ENCODE measurements around the gene CCR5AS.

Gene CCR5AS

GRCh38 chr3:46370839-46371518, 35.9 kb downstream of the CCR5AS start, which contains the start of gene CCR5:
TSS of gene CCR5 (plus strand) at chr3:46370946. CDS start at chr3:46372903, 1,957 bp downstream.
- H3K9me3 Mint-ChIP-seq (ENCODE audit: unreplicated experiment): no peaks in the 10 kb centered on the region
- no peak within 1 kb of the TSS for H3K4me3 Mint-ChIP-seq (ENCODE audit: unreplicated experiment)
- no peak for DNase-seq (ENCODE audit: extremely low spot score, unreplicated experiment)
- no peaks in the 10 kb centered on the region for H3K36me3 Mint-ChIP-seq (ENCODE audit: unreplicated experiment)
- no peak within 1 kb of the TSS for H3K27ac Mint-ChIP-seq (ENCODE audit: unreplicated experiment)
- no peaks in the 10 kb centered on the region for H3K4me1 Mint-ChIP-seq (ENCODE audit: unreplicated experiment)
- peaks cover 72% of the 10 kb centered on the region for H3K27me3 Mint-ChIP-seq (ENCODE audit: unreplicated experiment)
- TF ChIP-seq CTCF (IDR thresholded peaks at IDR 0.05): no peak

GRCh38 chr3:46369675-46370132, 37.2 kb downstream of the CCR5AS start:
- Mint-ChIP-seq H3K9me3 (ENCODE audit: unreplicated experiment) (no peaks in the 10 kb centered on the region), H3K27me3 (ENCODE audit: unreplicated experiment) (peaks cover 70% of the 10 kb centered on the region), H3K4me3 (ENCODE audit: unreplicated experiment) (no peak overlapping the region), H3K27ac (ENCODE audit: unreplicated experiment) (no peak overlapping the region), H3K36me3 (ENCODE audit: unreplicated experiment) (no peaks in the 10 kb centered on the region), H3K4me1 (ENCODE audit: unreplicated experiment) (no peaks in the 10 kb centered on the region)
- DNase-seq (ENCODE audit: extremely low spot score, unreplicated experiment): peak; percentile 13
- TF ChIP-seq CTCF (IDR thresholded peaks at IDR 0.05): no peak

GRCh38 chr3:46369151-46369550, 37.7 kb downstream of the CCR5AS start:
- Mint-ChIP-seq H3K9me3 (ENCODE audit: unreplicated experiment) (no peaks in the 10 kb centered on the region), H3K36me3 (ENCODE audit: unreplicated experiment) (no peaks in the 10 kb centered on the region), H3K27me3 (ENCODE audit: unreplicated experiment) (peaks cover 67% of the 10 kb centered on the region), H3K4me1 (ENCODE audit: unreplicated experiment) (no peaks in the 10 kb centered on the region), H3K4me3 (ENCODE audit: unreplicated experiment) (no peak overlapping the region), H3K27ac (ENCODE audit: unreplicated experiment) (no peak overlapping the region)
- DNase-seq (ENCODE audit: extremely low spot score, unreplicated experiment): peak; percentile 25
- no peak for TF ChIP-seq CTCF (IDR thresholded peaks at IDR 0.05)

- Mint-ChIP-seq H3K4me3 (ENCODE audit: unreplicated experiment) (no peak overlapping the region), H3K27me3 (ENCODE audit: unreplicated experiment) (peaks cover 67% of the 10 kb centered on the region), H3K9me3 (ENCODE audit: unreplicated experiment) (no peaks in the 10 kb centered on the region), H3K36me3 (ENCODE audit: unreplicated experiment) (no peaks in the 10 kb centered on the region), H3K27ac (ENCODE audit: unreplicated experiment) (no peak overlapping the region), H3K4me1 (ENCODE audit: unreplicated experiment) (no peaks in the 10 kb centered on the region)
- peak; percentile 6 for TF ChIP-seq CTCF (IDR thresholded peaks at IDR 0.05)
- peak; percentile 65 for DNase-seq (ENCODE audit: extremely low spot score, unreplicated experiment)
Observed at GRCh38 chr3:46368569-46368968, 38.3 kb downstream of the CCR5AS start.

GRCh38 chr3:46367811-46368210, 39.1 kb downstream of the CCR5AS start:
- H3K36me3 Mint-ChIP-seq (ENCODE audit: unreplicated experiment): no peaks in the 10 kb centered on the region
- H3K4me1 Mint-ChIP-seq (ENCODE audit: unreplicated experiment): no peaks in the 10 kb centered on the region
- H3K9me3 Mint-ChIP-seq (ENCODE audit: unreplicated experiment): no peaks in the 10 kb centered on the region
- peak; percentile 30 for DNase-seq (ENCODE audit: extremely low spot score, unreplicated experiment)
- no peak overlapping the region for H3K27ac Mint-ChIP-seq (ENCODE audit: unreplicated experiment)
- H3K27me3 Mint-ChIP-seq (ENCODE audit: unreplicated experiment): peaks cover 60% of the 10 kb centered on the region
- no peak overlapping the region for H3K4me3 Mint-ChIP-seq (ENCODE audit: unreplicated experiment)
- TF ChIP-seq CTCF (IDR thresholded peaks at IDR 0.05): no peak

Data from osteocyte (in vitro differentiated cells).